ENCODE results near the gene NET1.

Gene NET1

GRCh38 chr10:5479481-5480161, 67.3 kb downstream of the NET1 start:
- DNase-seq (ENCODE audit: low read depth), result no peak
- no peak overlapping the region for H3K4me3 ChIP-seq (ENCODE audit: low read depth, low read length)
- no peak for TF ChIP-seq CTCF (conservative IDR thresholded peaks at IDR 0.05; ENCODE audit: low read depth, low read length)

- TF ChIP-seq CTCF (conservative IDR thresholded peaks at IDR 0.05; ENCODE audit: low read depth, low read length), result no peak
- DNase-seq (ENCODE audit: low read depth), result no peak
- no peak overlapping the region for H3K4me3 ChIP-seq (ENCODE audit: low read depth, low read length)
Measured at GRCh38 chr10:5480162-5480941, 68.0 kb downstream of the NET1 start.

- DNase-seq (ENCODE audit: low read depth), result no peak
- no peak overlapping the region for H3K4me3 ChIP-seq (ENCODE audit: low read depth, low read length)
- TF ChIP-seq CTCF (conservative IDR thresholded peaks at IDR 0.05; ENCODE audit: low read depth, low read length), result no peak
Measured at GRCh38 chr10:5481121-5481520, 68.8 kb downstream of the NET1 start.

DNA sequence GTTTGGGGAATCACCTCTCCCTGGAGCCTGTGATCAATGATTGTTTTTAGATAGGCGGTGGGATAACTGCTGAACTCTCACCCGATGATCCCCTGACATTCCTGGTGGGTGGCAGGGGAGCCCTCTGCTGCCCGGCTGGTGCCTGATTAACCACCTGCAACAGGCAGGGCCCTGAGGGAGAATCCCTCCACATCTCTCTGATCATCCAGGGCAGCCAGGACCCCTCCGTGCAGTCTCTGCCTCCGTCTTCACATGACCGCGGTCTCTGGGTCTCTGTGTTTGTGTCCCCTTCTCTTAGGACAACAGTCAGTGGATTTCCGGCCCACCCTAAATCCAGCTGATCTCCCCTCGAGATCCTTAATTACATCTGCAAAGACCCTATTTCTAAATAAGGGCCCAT, 69.7 kb downstream of the NET1 start:
- no peak for TF ChIP-seq CTCF (conservative IDR thresholded peaks at IDR 0.05; ENCODE audit: low read depth, low read length)
- no peak for DNase-seq (ENCODE audit: low read depth)
- no peak overlapping the region for H3K4me3 ChIP-seq (ENCODE audit: low read depth, low read length)

GRCh38 chr10:5484205-5484604, 71.8 kb downstream of the NET1 start:
- no peak overlapping the region for H3K4me3 ChIP-seq (ENCODE audit: low read depth, low read length)
- no peak for TF ChIP-seq CTCF (conservative IDR thresholded peaks at IDR 0.05; ENCODE audit: low read depth, low read length)
- peak; percentile 18 for DNase-seq (ENCODE audit: low read depth)

DNA sequence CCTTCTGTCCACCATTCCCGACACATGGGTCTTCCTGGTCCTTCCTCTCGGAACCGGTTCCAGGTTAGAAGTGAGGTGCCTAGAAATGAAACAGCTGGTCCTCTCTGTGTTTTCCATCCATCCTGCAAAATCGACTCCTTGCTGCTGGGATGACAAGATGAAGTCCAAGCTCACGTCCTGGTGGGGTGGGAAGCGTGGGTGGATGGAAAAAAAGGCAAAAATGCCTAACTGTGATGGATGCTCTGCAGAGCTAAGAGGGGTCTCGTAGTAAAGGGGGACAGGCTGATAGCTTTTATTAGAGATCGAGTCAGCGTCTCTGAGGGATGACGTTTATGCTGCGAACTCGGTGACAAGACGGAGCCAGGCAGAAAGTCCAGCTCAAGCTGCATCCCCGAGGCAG, 72.9 kb downstream of the NET1 start:
- no peak for DNase-seq (ENCODE audit: low read depth)
- H3K4me3 ChIP-seq (ENCODE audit: low read depth, low read length), result no peak overlapping the region
- TF ChIP-seq CTCF (conservative IDR thresholded peaks at IDR 0.05; ENCODE audit: low read depth, low read length), result no peak
